ENCODE results near the gene MC1R. TPM values are rescaled to one million over a fixed set of nuclear protein-coding genes. Genes with fewer than 3 reads are reported as not detected.

MC1R gene
- polyA plus RNA-seq, 3 donors: 0.21 to 3.9 TPM; not detected in 1

DNA sequence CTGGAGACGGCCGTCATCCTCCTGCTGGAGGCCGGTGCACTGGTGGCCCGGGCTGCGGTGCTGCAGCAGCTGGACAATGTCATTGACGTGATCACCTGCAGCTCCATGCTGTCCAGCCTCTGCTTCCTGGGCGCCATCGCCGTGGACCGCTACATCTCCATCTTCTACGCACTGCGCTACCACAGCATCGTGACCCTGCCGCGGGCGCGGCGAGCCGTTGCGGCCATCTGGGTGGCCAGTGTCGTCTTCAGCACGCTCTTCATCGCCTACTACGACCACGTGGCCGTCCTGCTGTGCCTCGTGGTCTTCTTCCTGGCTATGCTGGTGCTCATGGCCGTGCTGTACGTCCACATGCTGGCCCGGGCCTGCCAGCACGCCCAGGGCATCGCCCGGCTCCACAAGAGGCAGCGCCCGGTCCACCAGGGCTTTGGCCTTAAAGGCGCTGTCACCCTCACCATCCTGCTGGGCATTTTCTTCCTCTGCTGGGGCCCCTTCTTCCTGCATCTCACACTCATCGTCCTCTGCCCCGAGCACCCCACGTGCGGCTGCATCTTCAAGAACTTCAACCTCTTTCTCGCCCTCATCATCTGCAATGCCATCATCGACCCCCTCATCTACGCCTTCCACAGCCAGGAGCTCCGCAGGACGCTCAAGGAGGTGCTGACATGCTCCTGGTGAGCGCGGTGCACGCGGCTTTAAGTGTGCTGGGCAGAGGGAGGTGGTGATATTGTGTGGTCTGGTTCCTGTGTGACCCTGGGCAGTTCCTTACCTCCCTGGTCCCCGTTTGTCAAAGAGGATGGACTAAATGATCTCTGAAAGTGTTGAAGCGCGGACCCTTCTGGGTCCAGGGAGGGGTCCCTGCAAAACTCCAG lies 1.1 kb downstream of the MC1R start:
- Histone ChIP-seq H3K4me1 (ENCODE audit: control insufficient read depth in 1 of 2, insufficient read depth in 2 of 2, low read length in 2 of 2) (peaks cover 30 to 47% of the 10 kb centered on the region in 2 donors), H3K27ac (ENCODE audit: low read depth in 1 of 2, low read length in 2 of 2) (no peak overlapping the region), H3K9me3 (replicated peaks in 1 of 2; ENCODE audit: control insufficient read depth in 1 of 2, insufficient read depth in 1 of 2, low read length in 2 of 2) (peaks cover 0 to 20% of the 10 kb centered on the region in 2 donors), H3K9ac (ENCODE audit: insufficient read depth, low read length, poor library complexity, severe bottlenecking) (no peak overlapping the region), H3K36me3 (replicated peaks in 1 of 2; ENCODE audit: control insufficient read depth in 1 of 2, insufficient read depth in 2 of 2, low read length in 2 of 2) (no peaks in the 10 kb centered on the region), H2AFZ (ENCODE audit: insufficient read depth, low read depth, low read length, poor library complexity, severe bottlenecking) (no peak overlapping the region), H3K27me3 (ENCODE audit: control insufficient read depth in 2 of 2, insufficient read depth in 2 of 2, low read length in 2 of 2) (peaks cover 20 to 64% of the 10 kb centered on the region in 2 donors), H3K4me2 (replicated peaks; ENCODE audit: extremely low read depth, low read length, poor library complexity, severe bottlenecking) (no peak overlapping the region), H3K79me2 (ENCODE audit: insufficient read depth, low read length) (no peaks in the 10 kb centered on the region), H3K4me3 (replicated peaks in 1 of 3; ENCODE audit: low read depth in 2 of 3, low read length in 3 of 3) (no peak overlapping the region), H4K20me1 (ENCODE audit: insufficient read depth, low read length) (peaks cover 14% of the 10 kb centered on the region)
- Mint-ChIP-seq H3K36me3 (no peaks in the 10 kb centered on the region), H3K27ac (peak overlapping the region in 1 of 7 donors; percentile 66), H3K4me1 (peaks cover 30% of the 10 kb centered on the region), H3K4me3 (peak overlapping the region in 1 of 2 donors; percentile 44), H3K9me3 (peaks cover 0 to 15% (median 4%) of the 10 kb centered on the region in 7 donors), H3K27me3 (ENCODE audit: low read depth in 3 of 3) (peaks cover 59 to 89% (median 62%) of the 10 kb centered on the region in 3 donors)
- WGBS (ENCODE audit: insufficient coverage): 89% methylated on average over 47 of the region's 52 CpGs
- DNase-seq: no peak
- intact Hi-C loops (cut with micrococcal nuclease): no loop called here
- TF ChIP-seq, protein P1, sequence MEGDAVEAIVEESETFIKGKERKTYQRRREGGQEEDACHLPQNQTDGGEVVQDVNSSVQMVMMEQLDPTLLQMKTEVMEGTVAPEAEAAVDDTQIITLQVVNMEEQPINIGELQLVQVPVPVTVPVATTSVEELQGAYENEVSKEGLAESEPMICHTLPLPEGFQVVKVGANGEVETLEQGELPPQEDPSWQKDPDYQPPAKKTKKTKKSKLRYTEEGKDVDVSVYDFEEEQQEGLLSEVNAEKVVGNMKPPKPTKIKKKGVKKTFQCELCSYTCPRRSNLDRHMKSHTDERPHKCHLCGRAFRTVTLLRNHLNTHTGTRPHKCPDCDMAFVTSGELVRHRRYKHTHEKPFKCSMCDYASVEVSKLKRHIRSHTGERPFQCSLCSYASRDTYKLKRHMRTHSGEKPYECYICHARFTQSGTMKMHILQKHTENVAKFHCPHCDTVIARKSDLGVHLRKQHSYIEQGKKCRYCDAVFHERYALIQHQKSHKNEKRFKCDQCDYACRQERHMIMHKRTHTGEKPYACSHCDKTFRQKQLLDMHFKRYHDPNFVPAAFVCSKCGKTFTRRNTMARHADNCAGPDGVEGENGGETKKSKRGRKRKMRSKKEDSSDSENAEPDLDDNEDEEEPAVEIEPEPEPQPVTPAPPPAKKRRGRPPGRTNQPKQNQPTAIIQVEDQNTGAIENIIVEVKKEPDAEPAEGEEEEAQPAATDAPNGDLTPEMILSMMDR (IDR thresholded peaks at IDR 0.05): no peak

DNA sequence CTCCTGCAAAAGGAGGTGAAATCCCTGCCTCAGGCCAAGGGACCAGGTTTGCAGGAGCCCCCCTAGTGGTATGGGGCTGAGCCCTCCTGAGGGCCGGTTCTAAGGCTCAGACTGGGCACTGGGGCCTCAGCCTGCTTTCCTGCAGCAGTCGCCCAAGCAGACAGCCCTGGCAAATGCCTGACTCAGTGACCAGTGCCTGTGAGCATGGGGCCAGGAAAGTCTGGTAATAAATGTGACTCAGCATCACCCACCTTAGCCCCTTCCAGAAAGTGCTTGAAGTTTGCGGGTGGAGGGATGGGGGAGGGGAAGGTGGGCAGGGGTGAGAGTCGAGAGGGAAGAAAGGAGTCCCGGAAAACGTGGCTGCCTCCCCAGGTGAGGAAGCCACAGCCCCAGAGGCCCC lies 2.1 kb downstream of the MC1R start:
- Mint-ChIP-seq H3K27ac (no peak overlapping the region), H3K4me3 (peak overlapping the region in 1 of 2 donors; percentile 55), H3K4me1 (peaks cover 34% of the 10 kb centered on the region), H3K36me3 (no peaks in the 10 kb centered on the region), H3K9me3 (peaks cover 0 to 18% (median 7%) of the 10 kb centered on the region in 7 donors), H3K27me3 (ENCODE audit: low read depth in 3 of 3) (peaks cover 68 to 96% (median 72%) of the 10 kb centered on the region in 3 donors)
- TF ChIP-seq, protein P1 (IDR thresholded peaks at IDR 0.05): no peak
- no peak overlapping the region for H3K4me2 ChIP-seq (replicated peaks; ENCODE audit: extremely low read depth, low read length, poor library complexity, severe bottlenecking)
- no peak overlapping the region for H2AFZ ChIP-seq (ENCODE audit: insufficient read depth, low read depth, low read length, poor library complexity, severe bottlenecking)
- peaks cover 23% of the 10 kb centered on the region for H4K20me1 ChIP-seq (ENCODE audit: insufficient read depth, low read length)
- no peak overlapping the region for H3K27ac ChIP-seq (ENCODE audit: low read depth in 1 of 2, low read length in 2 of 2)
- no peak overlapping the region for H3K4me3 ChIP-seq (replicated peaks in 1 of 3; ENCODE audit: low read depth in 2 of 3, low read length in 3 of 3)
- H3K79me2 ChIP-seq (ENCODE audit: insufficient read depth, low read length): no peaks in the 10 kb centered on the region
- no peak overlapping the region for H3K9ac ChIP-seq (ENCODE audit: insufficient read depth, low read length, poor library complexity, severe bottlenecking)
- DNase-seq: no peak
- peaks cover 34 to 52% of the 10 kb centered on the region in 2 donors for H3K4me1 ChIP-seq (ENCODE audit: control insufficient read depth in 1 of 2, insufficient read depth in 2 of 2, low read length in 2 of 2)
- H3K27me3 ChIP-seq (ENCODE audit: control insufficient read depth in 2 of 2, insufficient read depth in 2 of 2, low read length in 2 of 2): peaks cover 29 to 74% of the 10 kb centered on the region in 2 donors
- H3K36me3 ChIP-seq (replicated peaks in 1 of 2; ENCODE audit: control insufficient read depth in 1 of 2, insufficient read depth in 2 of 2, low read length in 2 of 2): no peaks in the 10 kb centered on the region
- 50% methylated on average over 2 of the region's 6 CpGs for WGBS (ENCODE audit: insufficient coverage)
- H3K9me3 ChIP-seq (replicated peaks in 1 of 2; ENCODE audit: control insufficient read depth in 1 of 2, insufficient read depth in 1 of 2, low read length in 2 of 2): peaks cover 0 to 20% of the 10 kb centered on the region in 2 donors
- intact Hi-C loops (cut with micrococcal nuclease): no loop called here

Measured in CD14-positive monocyte (primary cell).